Astrocyte of the spinal cord (primary cell): ENCODE measurements around the gene C6.
"Not testable (repeated sequence)": the region's sequence is repeated elsewhere in the genome, so short reads cannot be mapped to it uniquely, and the experiment has no call there.

ENCODE experiments used
- DNase-seq: peaks from one replicate; pipeline ENCODE4 v3.0.0; 2011; ENCODE audit warnings: low read depth, low spot score
- H3K4me3 ChIP-seq: 2 replicates; pipeline ENCODE4 v1.5.1; 2011; ENCODE audit warnings: low read depth, mild to moderate bottlenecking, low read length, moderate library complexity
- in situ Hi-C: cut with HindIII; loops from 2 replicates; pipeline ENCODE4 v1.10.0; 2017; ENCODE audit warnings: low sequenced_read_pairs
- TF ChIP-seq, protein P1 (sequence below): IDR thresholded peaks from 2 replicates; pipeline ENCODE4 v1.5.1; 2012; ENCODE audit warnings: low read depth, mild to moderate bottlenecking, low read length, inconsistent platforms

C6 gene

DNA sequence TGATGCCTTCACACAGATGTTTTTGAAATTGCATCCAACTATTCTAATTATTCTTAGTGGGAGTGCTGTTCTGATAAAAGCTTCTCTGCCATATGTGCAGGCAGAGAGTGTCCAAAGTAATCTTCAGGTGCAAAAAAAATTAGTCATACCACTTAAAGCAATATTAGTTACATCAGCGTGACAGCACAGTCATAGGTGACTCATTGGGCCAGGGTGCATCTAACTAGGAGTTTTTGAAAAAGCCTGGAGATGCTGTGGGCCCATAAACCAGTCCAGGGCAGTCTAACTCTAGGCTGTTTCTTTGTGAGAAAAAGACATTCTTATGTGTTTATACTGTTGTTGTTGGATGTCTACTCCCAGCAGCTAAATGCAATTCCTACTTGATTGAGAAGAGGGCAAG is 33.0 kb upstream of the C6 start:
- TF ChIP-seq, protein P1, sequence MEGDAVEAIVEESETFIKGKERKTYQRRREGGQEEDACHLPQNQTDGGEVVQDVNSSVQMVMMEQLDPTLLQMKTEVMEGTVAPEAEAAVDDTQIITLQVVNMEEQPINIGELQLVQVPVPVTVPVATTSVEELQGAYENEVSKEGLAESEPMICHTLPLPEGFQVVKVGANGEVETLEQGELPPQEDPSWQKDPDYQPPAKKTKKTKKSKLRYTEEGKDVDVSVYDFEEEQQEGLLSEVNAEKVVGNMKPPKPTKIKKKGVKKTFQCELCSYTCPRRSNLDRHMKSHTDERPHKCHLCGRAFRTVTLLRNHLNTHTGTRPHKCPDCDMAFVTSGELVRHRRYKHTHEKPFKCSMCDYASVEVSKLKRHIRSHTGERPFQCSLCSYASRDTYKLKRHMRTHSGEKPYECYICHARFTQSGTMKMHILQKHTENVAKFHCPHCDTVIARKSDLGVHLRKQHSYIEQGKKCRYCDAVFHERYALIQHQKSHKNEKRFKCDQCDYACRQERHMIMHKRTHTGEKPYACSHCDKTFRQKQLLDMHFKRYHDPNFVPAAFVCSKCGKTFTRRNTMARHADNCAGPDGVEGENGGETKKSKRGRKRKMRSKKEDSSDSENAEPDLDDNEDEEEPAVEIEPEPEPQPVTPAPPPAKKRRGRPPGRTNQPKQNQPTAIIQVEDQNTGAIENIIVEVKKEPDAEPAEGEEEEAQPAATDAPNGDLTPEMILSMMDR, result no peak
- DNase-seq, result peak; percentile 93
- in situ Hi-C loops, result no loop called here
- H3K4me3 ChIP-seq, result no peak overlapping the region

DNA sequence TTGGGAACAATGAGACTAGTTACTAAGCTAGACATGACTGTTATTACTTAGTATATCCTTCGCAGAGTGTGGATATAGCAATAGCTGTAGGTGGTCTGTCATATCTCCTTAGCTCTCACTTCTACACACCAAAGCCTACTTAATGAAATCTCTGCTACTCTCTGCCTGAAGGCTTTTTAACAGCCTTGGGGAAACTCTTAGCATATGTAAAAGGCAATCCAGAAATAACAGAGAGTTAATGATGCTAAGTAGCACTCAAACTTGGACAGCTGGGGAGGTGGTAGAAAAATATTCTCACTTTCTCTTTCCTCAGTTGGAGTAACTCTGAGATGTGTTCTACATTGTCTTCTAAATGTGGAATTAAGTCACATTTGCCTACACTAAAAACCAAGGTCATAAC is 30.2 kb upstream of the C6 start:
- in situ Hi-C loops, result no loop called here
- no peak for DNase-seq
- TF ChIP-seq, protein P1, result no peak
- no peak overlapping the region for H3K4me3 ChIP-seq

DNA sequence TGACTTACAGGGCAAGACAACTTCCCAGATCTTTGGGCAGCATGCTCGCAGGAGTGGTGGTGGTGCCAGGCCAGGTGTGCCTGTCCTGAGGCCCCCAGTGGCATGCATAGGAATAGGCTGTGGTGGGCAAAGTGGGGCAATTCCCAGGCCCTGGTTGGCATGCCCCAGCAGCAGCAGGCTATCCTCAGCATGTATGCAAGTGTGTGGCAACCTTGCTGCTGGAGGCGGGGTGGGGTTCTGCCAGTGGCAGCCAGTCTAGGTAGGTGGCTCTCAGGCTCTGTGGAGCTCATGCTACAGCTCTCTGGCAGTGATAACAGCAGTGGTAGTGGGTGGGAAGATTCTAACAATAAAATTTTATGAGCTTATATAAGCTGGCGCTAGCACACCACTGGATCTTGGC is 27.7 kb upstream of the C6 start:
- TF ChIP-seq, protein P1, result no peak
- DNase-seq, result no peak
- no peak overlapping the region for H3K4me3 ChIP-seq
- in situ Hi-C loops, result no loop called here

DNA sequence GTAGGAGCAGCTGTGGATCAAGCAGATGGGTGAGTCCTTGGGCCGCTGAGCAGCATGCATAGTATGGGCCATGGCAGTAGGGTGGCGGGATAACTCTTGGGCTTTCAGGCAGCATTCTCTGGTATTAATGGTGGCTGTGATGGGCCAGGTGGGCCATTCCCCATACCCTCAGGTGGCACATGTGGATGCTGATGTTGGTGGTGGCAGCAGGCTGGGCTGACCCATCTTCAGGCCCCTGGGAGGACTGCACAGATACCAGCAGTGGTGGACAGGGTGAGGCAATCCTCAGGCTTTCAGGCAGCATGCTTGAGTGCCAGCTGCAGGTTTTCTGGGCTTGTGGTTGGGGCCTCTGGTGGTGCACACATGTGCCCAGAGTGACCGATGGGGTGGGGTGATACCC is 27.1 kb upstream of the C6 start:
- H3K4me3 ChIP-seq, result no peak overlapping the region
- TF ChIP-seq, protein P1, result no peak
- in situ Hi-C loops, result no loop called here
- no peak for DNase-seq

DNA sequence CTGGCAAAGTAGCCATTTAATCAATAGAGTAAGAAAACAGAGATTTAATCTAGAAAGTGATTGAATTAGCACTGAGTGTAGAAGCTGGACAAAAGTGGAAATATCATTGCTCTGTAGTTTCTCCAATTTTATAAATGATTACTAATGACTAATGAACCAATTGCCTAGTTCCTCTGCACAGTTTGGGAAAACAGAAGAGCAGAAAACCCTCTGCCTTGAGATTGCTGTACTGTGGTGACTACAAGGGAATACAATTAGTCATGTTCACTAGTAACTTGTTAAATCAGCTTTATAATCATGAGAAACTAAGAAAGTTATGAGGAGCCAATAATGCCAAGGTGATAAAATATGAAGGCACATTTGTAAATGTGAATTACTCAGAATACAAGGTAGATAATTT is 21.1 kb upstream of the C6 start:
- TF ChIP-seq, protein P1, result no peak
- DNase-seq, result no peak
- no peak overlapping the region for H3K4me3 ChIP-seq
- in situ Hi-C loops, result no loop called here

DNA sequence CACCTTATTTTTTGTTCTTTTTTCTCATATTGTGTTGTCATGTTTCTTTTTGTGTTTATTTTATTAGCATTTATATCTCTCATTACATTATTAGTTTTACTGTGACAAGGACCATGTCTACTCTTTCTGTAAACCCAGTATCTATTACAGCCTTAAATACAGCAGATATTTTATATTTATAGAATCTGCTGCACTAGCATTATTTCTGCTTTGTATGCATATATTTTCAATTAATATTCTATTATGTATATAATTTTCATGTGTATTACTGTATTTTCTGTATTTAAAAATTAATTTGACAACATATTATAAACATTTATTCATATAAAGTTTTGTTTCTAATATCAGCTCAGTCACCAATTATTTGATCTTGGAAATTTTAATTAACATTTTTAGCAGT is 19.5 kb upstream of the C6 start:
- DNase-seq, result no peak
- TF ChIP-seq, protein P1, result no peak
- in situ Hi-C loops, result no loop called here
- no peak overlapping the region for H3K4me3 ChIP-seq

DNA sequence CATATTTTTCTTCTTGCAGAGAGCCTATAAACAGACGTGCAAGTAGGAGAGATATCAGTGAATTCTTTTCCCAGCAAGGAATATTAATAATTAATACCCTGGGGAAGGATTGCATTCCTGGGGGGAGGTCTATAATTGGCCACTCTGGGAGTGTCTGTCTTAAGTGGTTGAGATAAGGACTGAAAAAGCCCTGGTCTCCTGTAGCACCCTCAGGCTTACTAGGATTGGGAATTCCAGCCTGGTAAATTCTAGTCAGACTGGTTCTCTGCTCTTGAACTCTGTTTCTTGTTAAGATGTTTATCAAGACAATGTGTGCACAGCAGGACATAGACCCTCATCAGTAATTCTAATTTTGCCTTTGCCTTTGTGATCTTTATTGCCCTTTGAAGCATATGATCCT is 16.9 kb upstream of the C6 start:
- H3K4me3 ChIP-seq, in situ Hi-C loops, DNase-seq: not testable (repeated sequence)
